GM12864 (cell line): ENCODE measurements around the gene PSME4.

Source experiments
- DNase-seq: peaks from one replicate; pipeline ENCODE4 v3.0.0-alpha.2; 2011; ENCODE audit warnings: low read depth
- H3K4me3 ChIP-seq: 2 replicates; pipeline ENCODE4 v1.5.1; 2011; ENCODE audit warnings: mild to moderate bottlenecking, low read depth, low read length, control low read depth
- CTCF ChIP-seq: IDR thresholded peaks from 2 replicates; pipeline ENCODE4 v1.5.1; 2011; ENCODE audit warnings: low read depth, mild to moderate bottlenecking, moderate library complexity, low read length, control low read depth, inconsistent platforms; ENCODE audit errors: missing control alignments

The PSME4 gene

GRCh38 chr2:53874401-53874950 is 96.3 kb downstream of the PSME4 start:
- H3K4me3 ChIP-seq, result no peak overlapping the region
- TF ChIP-seq CTCF, result no peak
- DNase-seq, result no peak

DNA sequence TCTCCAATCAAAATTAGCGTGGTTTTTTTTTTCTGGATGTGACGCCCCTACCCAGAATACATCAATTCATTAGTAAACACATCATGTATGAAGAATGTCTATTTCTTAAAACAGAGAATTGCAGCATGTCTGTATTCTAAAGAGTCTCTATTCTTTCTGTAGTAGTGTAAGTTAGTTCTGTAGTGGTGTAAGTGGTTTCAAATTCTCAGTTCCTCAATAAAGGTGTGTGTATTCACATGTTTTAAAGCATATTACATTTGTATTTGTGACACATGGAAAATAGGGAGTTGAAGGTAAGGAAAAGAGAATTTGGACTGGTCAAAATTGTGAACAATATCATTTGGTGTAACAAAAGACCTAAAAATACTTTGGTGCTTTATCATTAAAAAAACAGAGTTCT is 103.0 kb downstream of the PSME4 start:
- no peak overlapping the region for H3K4me3 ChIP-seq
- DNase-seq, result no peak
- no peak for TF ChIP-seq CTCF

GRCh38 chr2:53867169-53867568 is 103.6 kb downstream of the PSME4 start:
- TF ChIP-seq CTCF, result no peak
- no peak overlapping the region for H3K4me3 ChIP-seq
- no peak for DNase-seq

GRCh38 chr2:53865962-53866361 is 104.8 kb downstream of the PSME4 start:
- DNase-seq, result no peak
- no peak overlapping the region for H3K4me3 ChIP-seq
- TF ChIP-seq CTCF, result no peak

- TF ChIP-seq CTCF, result no peak
- H3K4me3 ChIP-seq, result no peak overlapping the region
- DNase-seq, result no peak
These were observed 105.5 kb downstream of the PSME4 start for GRCh38 chr2:53865264-53865663.

DNA sequence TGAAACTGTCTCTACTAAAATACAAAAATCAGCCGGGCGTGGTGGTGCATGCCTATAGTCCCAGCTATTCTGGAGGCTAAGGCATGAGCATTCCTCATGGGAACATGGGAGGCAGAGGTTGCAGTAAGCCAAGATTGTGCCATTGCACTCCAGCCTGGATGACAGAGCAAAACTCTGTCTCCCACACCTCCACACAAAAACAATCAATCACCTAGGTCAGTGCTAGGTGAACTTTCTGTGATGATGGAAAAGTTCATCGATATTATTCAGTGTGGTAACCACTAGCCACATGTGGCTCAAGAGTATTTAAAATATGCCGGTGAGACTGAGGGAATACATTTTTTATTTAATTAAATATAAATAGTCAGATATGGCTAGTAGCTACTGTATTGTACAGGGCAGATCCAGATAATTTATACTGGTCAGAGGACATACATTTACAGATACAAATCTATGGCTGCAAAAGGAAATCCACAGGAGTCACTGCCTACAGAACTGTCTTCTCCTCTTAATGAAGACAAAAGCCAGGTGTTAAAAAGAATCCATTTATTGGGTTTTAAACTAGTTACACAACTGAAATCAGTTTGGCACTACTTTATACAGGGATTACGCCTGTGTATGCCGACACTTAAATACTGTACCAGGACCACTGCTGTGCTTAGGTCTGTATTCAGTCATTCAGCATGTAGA is 107.1 kb downstream of the PSME4 start:
- no peak for TF ChIP-seq CTCF
- H3K4me3 ChIP-seq, result no peak overlapping the region
- no peak for DNase-seq

GRCh38 chr2:53861824-53862223 is 109.0 kb downstream of the PSME4 start:
- TF ChIP-seq CTCF, result no peak
- DNase-seq, result no peak
- no peak overlapping the region for H3K4me3 ChIP-seq
